GM23338 (cell line): Measurements from ENCODE around the gene PLEKHA7. TPM values are rescaled to one million over a fixed set of nuclear protein-coding genes. Genes with fewer than 3 reads are reported as not detected.

Experiments
- ATAC-seq: fragments of 200-7000 bp; cut with Tn5 transposase; 3 replicates; pipeline ENCODE4 v1.9.1; 2020
- DNase-seq: peaks from one replicate; pipeline ENCODE4 v3.0.0-alpha.2; 2015; ENCODE audit warnings: low spot score
- H2AFZ ChIP-seq: fragments of 200-600 bp; sonication (generic); 2 replicates; pipeline ENCODE4 v1.8.0; 2016; ENCODE audit warnings: antibody characterized with exemption, mild to moderate bottlenecking, moderate library complexity
- H3F3A ChIP-seq: fragments of 200-600 bp; sonication (generic); replicated peaks from 2 replicates; pipeline ENCODE4 v1.8.0; 2017; ENCODE audit warnings: antibody characterized with exemption, mixed run types, low read depth
- H3K27ac ChIP-seq: fragments of 200-600 bp; sonication (generic); 2 replicates; pipeline ENCODE4 v1.6.1; 2016; ENCODE audit warnings: low read depth
- H3K27me3 ChIP-seq: fragments of 200-600 bp; sonication (generic); 2 replicates; pipeline ENCODE4 v1.8.0; 2016; ENCODE audit warnings: mild to moderate bottlenecking, mixed run types, moderate library complexity; ENCODE audit not compliant: insufficient read depth
- H3K36me3 ChIP-seq: fragments of 200-600 bp; sonication (generic); 2 replicates; pipeline ENCODE4 v1.8.0; 2016; ENCODE audit warnings: mild to moderate bottlenecking; ENCODE audit not compliant: insufficient read depth
- H3K4me1 ChIP-seq: fragments of 200-600 bp; sonication (generic); 2 replicates; pipeline ENCODE4 v1.8.0; 2016; ENCODE audit warnings: mild to moderate bottlenecking, moderate library complexity; ENCODE audit not compliant: insufficient read depth
- H3K4me2 ChIP-seq: fragments of 200-600 bp; sonication (generic); 2 replicates; pipeline ENCODE4 v1.7.1; 2017; ENCODE audit warnings: mixed run types
- H3K4me3 ChIP-seq: fragments of 200-600 bp; sonication (generic); 2 replicates; pipeline ENCODE4 v1.6.1; 2016; ENCODE audit warnings: mixed run types
- H3K79me2 ChIP-seq: fragments of 200-600 bp; sonication (generic); replicated peaks from 2 replicates; pipeline ENCODE4 v1.8.0; 2017; ENCODE audit warnings: mild to moderate bottlenecking; ENCODE audit not compliant: insufficient read depth
- H3K9me2 ChIP-seq: fragments of 200-600 bp; sonication (generic); 2 replicates; pipeline ENCODE4 v1.8.0; 2017; ENCODE audit not compliant: insufficient read depth
- H4K20me1 ChIP-seq: fragments of 200-600 bp; sonication (generic); replicated peaks from 2 replicates; pipeline ENCODE4 v1.8.0; 2017; ENCODE audit warnings: mild to moderate bottlenecking; ENCODE audit not compliant: insufficient read depth
- H3K27ac Mint-ChIP-seq: 2 replicates; pipeline ENCODE4 v1.8.0; 2020; ENCODE audit warnings: inconsistent platforms, mild to moderate bottlenecking, moderate library complexity, mixed read lengths
- H3K27me3 Mint-ChIP-seq: 3 replicates; pipeline ENCODE4 v1.8.0; 2022; ENCODE audit warnings: low read depth, mild to moderate bottlenecking, moderate library complexity, mixed read lengths, inconsistent platforms; ENCODE audit not compliant: insufficient read depth, poor library complexity
- H3K36me3 Mint-ChIP-seq: 3 replicates; pipeline ENCODE4 v1.8.0; 2021; ENCODE audit warnings: low read depth, mild to moderate bottlenecking, inconsistent platforms, moderate library complexity, mixed read lengths
- H3K4me1 Mint-ChIP-seq: 3 replicates; pipeline ENCODE4 v1.8.0; 2020; ENCODE audit warnings: mild to moderate bottlenecking, inconsistent platforms, mixed read lengths
- H3K4me3 Mint-ChIP-seq: 3 replicates; pipeline ENCODE4 v1.8.0; 2021; ENCODE audit warnings: moderate library complexity, mild to moderate bottlenecking, inconsistent platforms, mixed read lengths
- H3K9me3 Mint-ChIP-seq: 3 replicates; pipeline ENCODE4 v1.8.0; 2020; ENCODE audit warnings: moderate library complexity, mild to moderate bottlenecking, inconsistent platforms, mixed read lengths
- CREB1 ChIP-seq: fragments of 250-450 bp; sonication (Bioruptor Pico); IDR thresholded peaks from 2 replicates; pipeline ENCODE4 v1.5.0; 2020; ENCODE audit warnings: low read depth, mild to moderate bottlenecking, moderate library complexity
- CTCF ChIP-seq, 2 experiments: fragments of 200-600 bp in 1 of 2; sonication (generic) in 1 of 2; conservative IDR thresholded peaks; 2 replicates each; pipeline versions ENCODE4 v1.5.1 to v1.6.1; 2016 to 2017; ENCODE audit warnings: antibody characterized with exemption in 2 of 2, low read depth in 2 of 2, mild to moderate bottlenecking in 2 of 2, moderate library complexity in 1 of 2
- EZH2 ChIP-seq: fragments of 200-600 bp; sonication (generic); IDR thresholded peaks from one replicate; pipeline ENCODE4 v1.8.0; 2017; ENCODE audit warnings: antibody characterized with exemption, mild to moderate bottlenecking, low read depth; ENCODE audit not compliant: unreplicated experiment
- EZH2phosphoT487 ChIP-seq: fragments of 200-600 bp; sonication (generic); IDR thresholded peaks from one replicate; pipeline ENCODE4 v1.8.1; 2018; ENCODE audit warnings: antibody characterized with exemption; ENCODE audit not compliant: unreplicated experiment
- JUNB ChIP-seq: IDR thresholded peaks from one replicate; pipeline ENCODE4 v1.6.1; 2016; ENCODE audit warnings: antibody characterized with exemption; ENCODE audit not compliant: unreplicated experiment
- NANOG ChIP-seq: IDR thresholded peaks from 2 replicates; pipeline ENCODE4 v1.6.1; 2016; ENCODE audit warnings: antibody characterized with exemption, borderline replicate concordance
- POLR2AphosphoS5 ChIP-seq: IDR thresholded peaks from 2 replicates; pipeline ENCODE4 v1.6.1; 2016; ENCODE audit warnings: antibody characterized with exemption, low read depth
- REST ChIP-seq: IDR thresholded peaks from one replicate; pipeline ENCODE4 v1.6.1; 2018; ENCODE audit warnings: antibody characterized with exemption; ENCODE audit not compliant: unreplicated experiment
- STAT1 ChIP-seq: IDR thresholded peaks from one replicate; pipeline ENCODE4 v1.6.1; 2016; ENCODE audit warnings: antibody characterized with exemption; ENCODE audit not compliant: unreplicated experiment
- ZNF114 ChIP-seq: fragments of 250-450 bp; sonication (Bioruptor Pico); IDR thresholded peaks from 2 replicates; pipeline ENCODE4 v1.5.0; 2020; ENCODE audit warnings: mild to moderate bottlenecking, moderate library complexity
- ZNF331 ChIP-seq: fragments of 250-450 bp; sonication (Bioruptor Pico); IDR thresholded peaks from 2 replicates; pipeline ENCODE4 v1.5.0; 2020; ENCODE audit warnings: low read depth, mild to moderate bottlenecking, moderate library complexity
- polyA plus RNA-seq: library from polyadenylated mRNA; unstranded; fragments of >200 nt; fragmentation: Nextera tagmentation; extraction: Ambion mirVana; gene quantifications from 2 replicates; pipeline ENCODE4 v1.2.1, GENCODE V29; 2016
- total RNA-seq: library from RNA; depleted of rRNA; stranded (reverse); fragments of >200 nt; shearing (Covaris generic); gene quantifications from 2 replicates; pipeline ENCODE4 v1.2.3, GENCODE V29; 2014
- TF ChIP-seq, protein P1 (sequence below): IDR thresholded peaks from 2 replicates; pipeline ENCODE4 v1.6.1; 2016; ENCODE audit warnings: antibody characterized with exemption
- TF ChIP-seq, protein P2 (sequence below): fragments of 250-450 bp; sonication (Bioruptor Pico); IDR thresholded peaks from 2 replicates; pipeline ENCODE4 v1.5.0; 2020; ENCODE audit warnings: mild to moderate bottlenecking, moderate library complexity

PLEKHA7 gene
- total and polyA plus RNA-seq, 2 experiments from 2014 or later, result 9.7 to 15.8 TPM

DNA sequence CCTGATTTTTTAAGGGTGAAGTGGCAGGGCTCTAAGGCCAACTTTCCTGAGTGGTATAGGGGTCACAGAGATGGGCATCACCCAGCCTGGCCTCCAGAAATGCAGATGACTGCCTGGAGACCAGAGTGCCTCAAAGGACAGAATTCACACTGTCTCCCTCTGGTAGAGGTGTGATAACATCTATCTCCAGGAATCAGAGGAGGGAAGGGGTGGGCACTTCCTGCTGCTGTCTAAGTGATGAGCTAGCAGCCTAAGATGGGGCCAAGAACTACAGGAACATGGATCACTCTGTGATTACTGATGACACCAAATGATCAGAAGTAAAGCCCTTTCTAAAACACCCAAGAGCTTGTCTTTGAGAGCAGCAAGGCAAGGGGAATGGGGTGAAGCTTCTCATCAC, 213.8 kb downstream of the PLEKHA7 start:
- no peaks in the 10 kb centered on the region for H3K9me3 Mint-ChIP-seq
- H3K27ac Mint-ChIP-seq, result no peak overlapping the region
- Histone ChIP-seq H3K27me3 (no peaks in the 10 kb centered on the region), H3K4me2 (no peak overlapping the region), H3K27ac (no peak overlapping the region), H2AFZ (no peak overlapping the region), H3F3A (no peaks in the 10 kb centered on the region), H3K9me2 (no peaks in the 10 kb centered on the region; the same call in 1 of the 2 replicates), H4K20me1 (peaks cover 2% of the 10 kb centered on the region; the same call in 1 of the 2 replicates), H3K79me2 (no peaks in the 10 kb centered on the region), H3K36me3 (no peaks in the 10 kb centered on the region), H3K4me3 (no peak overlapping the region), H3K4me1 (no peaks in the 10 kb centered on the region)
- no peaks in the 10 kb centered on the region for H3K36me3 Mint-ChIP-seq
- peaks cover 12% of the 10 kb centered on the region for H3K27me3 Mint-ChIP-seq
- ATAC-seq (no peak), DNase-seq (no peak)
- TF ChIP-seq EZH2phosphoT487 (no peak), STAT1 (no peak), ZNF114 (CRISPR knock-in tag) (no peak), CREB1 (CRISPR knock-in tag) (no peak), CTCF (conservative IDR thresholded peaks at IDR 0.05; ENCODE audit: low read depth in 2 of 2) (no peak), NANOG (no peak), REST (no peak), POLR2AphosphoS5 (no peak), JUNB (no peak), EZH2 (no peak), ZNF331 (no peak)
- TF ChIP-seq, protein P1, sequence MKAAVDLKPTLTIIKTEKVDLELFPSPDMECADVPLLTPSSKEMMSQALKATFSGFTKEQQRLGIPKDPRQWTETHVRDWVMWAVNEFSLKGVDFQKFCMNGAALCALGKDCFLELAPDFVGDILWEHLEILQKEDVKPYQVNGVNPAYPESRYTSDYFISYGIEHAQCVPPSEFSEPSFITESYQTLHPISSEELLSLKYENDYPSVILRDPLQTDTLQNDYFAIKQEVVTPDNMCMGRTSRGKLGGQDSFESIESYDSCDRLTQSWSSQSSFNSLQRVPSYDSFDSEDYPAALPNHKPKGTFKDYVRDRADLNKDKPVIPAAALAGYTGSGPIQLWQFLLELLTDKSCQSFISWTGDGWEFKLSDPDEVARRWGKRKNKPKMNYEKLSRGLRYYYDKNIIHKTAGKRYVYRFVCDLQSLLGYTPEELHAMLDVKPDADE, result no peak
- TF ChIP-seq, protein P2, sequence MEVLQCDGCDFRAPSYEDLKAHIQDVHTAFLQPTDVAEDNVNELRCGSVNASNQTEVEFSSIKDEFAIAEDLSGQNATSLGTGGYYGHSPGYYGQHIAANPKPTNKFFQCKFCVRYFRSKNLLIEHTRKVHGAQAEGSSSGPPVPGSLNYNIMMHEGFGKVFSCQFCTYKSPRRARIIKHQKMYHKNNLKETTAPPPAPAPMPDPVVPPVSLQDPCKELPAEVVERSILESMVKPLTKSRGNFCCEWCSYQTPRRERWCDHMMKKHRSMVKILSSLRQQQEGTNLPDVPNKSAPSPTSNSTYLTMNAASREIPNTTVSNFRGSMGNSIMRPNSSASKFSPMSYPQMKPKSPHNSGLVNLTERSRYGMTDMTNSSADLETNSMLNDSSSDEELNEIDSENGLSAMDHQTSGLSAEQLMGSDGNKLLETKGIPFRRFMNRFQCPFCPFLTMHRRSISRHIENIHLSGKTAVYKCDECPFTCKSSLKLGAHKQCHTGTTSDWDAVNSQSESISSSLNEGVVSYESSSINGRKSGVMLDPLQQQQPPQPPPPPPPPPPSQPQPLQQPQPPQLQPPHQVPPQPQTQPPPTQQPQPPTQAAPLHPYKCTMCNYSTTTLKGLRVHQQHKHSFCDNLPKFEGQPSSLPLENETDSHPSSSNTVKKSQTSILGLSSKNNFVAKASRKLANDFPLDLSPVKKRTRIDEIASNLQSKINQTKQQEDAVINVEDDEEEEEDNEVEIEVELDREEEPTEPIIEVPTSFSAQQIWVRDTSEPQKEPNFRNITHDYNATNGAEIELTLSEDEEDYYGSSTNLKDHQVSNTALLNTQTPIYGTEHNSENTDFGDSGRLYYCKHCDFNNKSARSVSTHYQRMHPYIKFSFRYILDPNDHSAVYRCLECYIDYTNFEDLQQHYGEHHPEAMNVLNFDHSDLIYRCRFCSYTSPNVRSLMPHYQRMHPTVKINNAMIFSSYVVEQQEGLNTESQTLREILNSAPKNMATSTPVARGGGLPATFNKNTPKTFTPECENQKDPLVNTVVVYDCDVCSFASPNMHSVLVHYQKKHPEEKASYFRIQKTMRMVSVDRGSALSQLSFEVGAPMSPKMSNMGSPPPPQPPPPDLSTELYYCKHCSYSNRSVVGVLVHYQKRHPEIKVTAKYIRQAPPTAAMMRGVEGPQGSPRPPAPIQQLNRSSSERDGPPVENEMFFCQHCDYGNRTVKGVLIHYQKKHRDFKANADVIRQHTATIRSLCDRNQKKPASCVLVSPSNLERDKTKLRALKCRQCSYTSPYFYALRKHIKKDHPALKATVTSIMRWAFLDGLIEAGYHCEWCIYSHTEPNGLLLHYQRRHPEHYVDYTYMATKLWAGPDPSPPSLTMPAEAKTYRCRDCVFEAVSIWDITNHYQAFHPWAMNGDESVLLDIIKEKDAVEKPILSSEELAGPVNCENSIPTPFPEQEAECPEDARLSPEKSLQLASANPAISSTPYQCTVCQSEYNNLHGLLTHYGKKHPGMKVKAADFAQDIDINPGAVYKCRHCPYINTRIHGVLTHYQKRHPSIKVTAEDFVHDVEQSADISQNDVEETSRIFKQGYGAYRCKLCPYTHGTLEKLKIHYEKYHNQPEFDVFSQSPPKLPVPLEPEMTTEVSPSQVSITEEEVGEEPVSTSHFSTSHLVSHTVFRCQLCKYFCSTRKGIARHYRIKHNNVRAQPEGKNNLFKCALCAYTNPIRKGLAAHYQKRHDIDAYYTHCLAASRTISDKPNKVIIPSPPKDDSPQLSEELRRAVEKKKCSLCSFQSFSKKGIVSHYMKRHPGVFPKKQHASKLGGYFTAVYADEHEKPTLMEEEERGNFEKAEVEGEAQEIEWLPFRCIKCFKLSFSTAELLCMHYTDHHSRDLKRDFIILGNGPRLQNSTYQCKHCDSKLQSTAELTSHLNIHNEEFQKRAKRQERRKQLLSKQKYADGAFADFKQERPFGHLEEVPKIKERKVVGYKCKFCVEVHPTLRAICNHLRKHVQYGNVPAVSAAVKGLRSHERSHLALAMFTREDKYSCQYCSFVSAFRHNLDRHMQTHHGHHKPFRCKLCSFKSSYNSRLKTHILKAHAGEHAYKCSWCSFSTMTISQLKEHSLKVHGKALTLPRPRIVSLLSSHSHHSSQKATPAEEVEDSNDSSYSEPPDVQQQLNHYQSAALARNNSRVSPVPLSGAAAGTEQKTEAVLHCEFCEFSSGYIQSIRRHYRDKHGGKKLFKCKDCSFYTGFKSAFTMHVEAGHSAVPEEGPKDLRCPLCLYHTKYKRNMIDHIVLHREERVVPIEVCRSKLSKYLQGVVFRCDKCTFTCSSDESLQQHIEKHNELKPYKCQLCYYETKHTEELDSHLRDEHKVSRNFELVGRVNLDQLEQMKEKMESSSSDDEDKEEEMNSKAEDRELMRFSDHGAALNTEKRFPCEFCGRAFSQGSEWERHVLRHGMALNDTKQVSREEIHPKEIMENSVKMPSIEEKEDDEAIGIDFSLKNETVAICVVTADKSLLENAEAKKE (CRISPR knock-in tag), result no peak
- H3K4me3 Mint-ChIP-seq, result no peak overlapping the region
- H3K4me1 Mint-ChIP-seq, result no peaks in the 10 kb centered on the region
